Measurements from ENCODE around the gene ARPC1B. TPM values are rescaled to one million over a fixed set of nuclear protein-coding genes. Genes with fewer than 3 reads are reported as not detected.
"Not testable (repeated sequence)": the region's sequence is repeated elsewhere in the genome, so short reads cannot be mapped to it uniquely, and the experiment has no call there.

The ARPC1B gene
- total RNA-seq, 1 donor from 2014 or later, result 23.6 TPM

GRCh38 chr7:99424932-99425730, 50.6 kb downstream of the ARPC1B start:
- no peaks in the 10 kb centered on the region for H3K9me3 ChIP-seq (ENCODE audit: low read depth)
- no peak overlapping the region for H2AFZ ChIP-seq (replicated peaks)
- peaks cover 3% of the 10 kb centered on the region for H3K27me3 Mint-ChIP-seq (ENCODE audit: insufficient read depth, low read depth)
- no peak overlapping the region for H3K27ac ChIP-seq
- no peaks in the 10 kb centered on the region for H3K27me3 ChIP-seq
- H3K9me3 Mint-ChIP-seq, result no peaks in the 10 kb centered on the region
- peaks cover 13% of the 10 kb centered on the region for H3K36me3 Mint-ChIP-seq
- H3K4me3 ChIP-seq, result no peak overlapping the region
- no peaks in the 10 kb centered on the region for H3K4me1 Mint-ChIP-seq
- H3K4me1 ChIP-seq, result no peaks in the 10 kb centered on the region
- H3K79me2 ChIP-seq (ENCODE audit: low read depth), result no peaks in the 10 kb centered on the region
- no peak overlapping the region for H3K4me3 Mint-ChIP-seq
- H3K4me2 ChIP-seq, result no peak overlapping the region
- no peak overlapping the region for H3K9ac ChIP-seq
- DNase-seq (ENCODE audit: low spot score), result no peak
- H3K36me3 ChIP-seq, result no peaks in the 10 kb centered on the region
- H3K27ac Mint-ChIP-seq, result no peak overlapping the region
- H4K20me1 ChIP-seq (ENCODE audit: low read depth), result peaks cover 9% of the 10 kb centered on the region
- no peak for TF ChIP-seq CTCF (IDR thresholded peaks at IDR 0.05)
- TF ChIP-seq EZH2 (IDR thresholded peaks at IDR 0.05), result no peak
- TF ChIP-seq EZH2phosphoT487 (IDR thresholded peaks at IDR 0.05), result no peak
- no peaks in the 10 kb centered on the region for H3F3A ChIP-seq (ENCODE audit: low read depth)

- no peaks in the 10 kb centered on the region for H3K9me3 Mint-ChIP-seq
Observed at GRCh38 chr7:99428972-99429566, 54.5 kb downstream of the ARPC1B start.

GRCh38 chr7:99429756-99430155, 55.2 kb downstream of the ARPC1B start:
- H4K20me1 ChIP-seq (ENCODE audit: low read depth), result no peaks in the 10 kb centered on the region
- peaks cover 11% of the 10 kb centered on the region for H3K36me3 Mint-ChIP-seq
- H3K27ac Mint-ChIP-seq, result no peak overlapping the region
- no peaks in the 10 kb centered on the region for H3K4me1 ChIP-seq
- H2AFZ ChIP-seq (replicated peaks), result no peak overlapping the region
- no peak overlapping the region for H3K4me2 ChIP-seq
- no peak overlapping the region for H3K4me3 ChIP-seq
- no peak overlapping the region for H3K4me3 Mint-ChIP-seq
- H3K9me3 Mint-ChIP-seq, result no peaks in the 10 kb centered on the region
- H3K9ac ChIP-seq, result no peak overlapping the region
- no peaks in the 10 kb centered on the region for H3K4me1 Mint-ChIP-seq
- no peak for DNase-seq (ENCODE audit: low spot score)
- no peaks in the 10 kb centered on the region for H3K9me3 ChIP-seq (ENCODE audit: low read depth)
- peaks cover 3% of the 10 kb centered on the region for H3K27me3 Mint-ChIP-seq (ENCODE audit: insufficient read depth, low read depth)
- H3K79me2 ChIP-seq (ENCODE audit: low read depth), result no peaks in the 10 kb centered on the region
- H3K27ac ChIP-seq, result no peak overlapping the region
- H3K36me3 ChIP-seq, result no peaks in the 10 kb centered on the region
- H3K27me3 ChIP-seq, result no peaks in the 10 kb centered on the region
- TF ChIP-seq CTCF (IDR thresholded peaks at IDR 0.05) (no peak), EZH2 (IDR thresholded peaks at IDR 0.05) (no peak), EZH2phosphoT487 (IDR thresholded peaks at IDR 0.05) (no peak)
- H3F3A ChIP-seq (ENCODE audit: low read depth), result no peaks in the 10 kb centered on the region

More at GRCh38 chr7:99428972-99429566, 54.5 kb downstream of the ARPC1B start:
- no peaks in the 10 kb centered on the region for H3K9me3 ChIP-seq (ENCODE audit: low read depth)
- no peaks in the 10 kb centered on the region for H3K27me3 ChIP-seq
- H4K20me1 ChIP-seq (ENCODE audit: low read depth), result no peaks in the 10 kb centered on the region
- no peaks in the 10 kb centered on the region for H3F3A ChIP-seq (ENCODE audit: low read depth)
- no peak overlapping the region for H3K9ac ChIP-seq
- TF ChIP-seq EZH2phosphoT487 (IDR thresholded peaks at IDR 0.05) (no peak), EZH2 (IDR thresholded peaks at IDR 0.05) (no peak), CTCF (IDR thresholded peaks at IDR 0.05) (no peak)
- no peaks in the 10 kb centered on the region for H3K4me1 Mint-ChIP-seq
- H3K27me3 Mint-ChIP-seq (ENCODE audit: insufficient read depth, low read depth), result peaks cover 3% of the 10 kb centered on the region
- H3K27ac ChIP-seq, result no peak overlapping the region
- no peak overlapping the region for H3K4me3 Mint-ChIP-seq
- H3K79me2 ChIP-seq (ENCODE audit: low read depth), result no peaks in the 10 kb centered on the region
- no peak overlapping the region for H3K27ac Mint-ChIP-seq
- no peak overlapping the region for H3K4me3 ChIP-seq
- DNase-seq (ENCODE audit: low spot score), result no peak
- H3K4me2 ChIP-seq, result no peak overlapping the region
- H2AFZ ChIP-seq (replicated peaks), result no peak overlapping the region
- H3K36me3 ChIP-seq, result no peaks in the 10 kb centered on the region
- no peaks in the 10 kb centered on the region for H3K4me1 ChIP-seq
- H3K36me3 Mint-ChIP-seq, result peaks cover 11% of the 10 kb centered on the region

- not testable (repeated sequence) for H3K36me3 ChIP-seq
Observed at GRCh38 chr7:99431756-99432540, 57.4 kb downstream of the ARPC1B start.

More at GRCh38 chr7:99431756-99432540, 57.4 kb downstream of the ARPC1B start:
- peak overlapping the region; percentile 24 for H3K4me3 Mint-ChIP-seq
- not testable (repeated sequence) for H3K27me3 Mint-ChIP-seq (ENCODE audit: insufficient read depth, low read depth); H3K9me3 Mint-ChIP-seq; H3F3A ChIP-seq (ENCODE audit: low read depth); DNase-seq (ENCODE audit: low spot score); H3K4me1 ChIP-seq; H4K20me1 ChIP-seq (ENCODE audit: low read depth); H3K4me2 ChIP-seq; H3K9me3 ChIP-seq (ENCODE audit: low read depth); H3K36me3 Mint-ChIP-seq; H3K4me3 ChIP-seq; H3K4me1 Mint-ChIP-seq; H2AFZ ChIP-seq (replicated peaks); H3K27me3 ChIP-seq; H3K9ac ChIP-seq; H3K27ac Mint-ChIP-seq; H3K27ac ChIP-seq
- H3K79me2 ChIP-seq (ENCODE audit: low read depth), result peaks cover 18% of the 10 kb centered on the region

All from neural progenitor cell (in vitro differentiated cells).